K562 (cell line): Measurements from ENCODE around the gene FRMD3. TPM values are rescaled to one million over a fixed set of nuclear protein-coding genes. Genes with fewer than 3 reads are reported as not detected.

Source experiments
- ATAC-seq: fragments of 200-7000 bp; cut with Tn5 transposase; 3 replicates; pipeline ENCODE4 v1.9.1; 2020; ENCODE audit warnings: moderate library complexity
- BruUV-seq: library from RNA; stranded (reverse); fragments of 400-500 nt; replicated peaks from 2 replicates; lab custom pipeline; 2021; lab: Mats Ljungman, UMichigan
- CTCF ChIA-PET: fragments of 300-600 bp; formaldehyde crosslinking; extraction: SDS; loops from one replicate; lab custom pipeline; 2021; ENCODE audit warnings: low intra/inter-chr PET ratio; lab: Yijun Ruan, JAX
- POLR2A ChIA-PET: fragments of 300-600, 350-650 bp; sonication (Branson Sonifier 250); formaldehyde crosslinking; extraction: SDS; loops from one replicate; lab custom pipeline; 2021; ENCODE audit warnings: antibody characterized with exemption, inconsistent platforms; lab: Yijun Ruan, JAX
- DNase-seq, 4 experiments: peaks; one replicate each; pipeline versions ENCODE4 v3.0.0 to v3.0.0-alpha.2; 2011 to 2018; ENCODE audit warnings: low spot score in 3 of 4, mixed read lengths in 3 of 4; ENCODE audit errors: extremely low read depth in 1 of 4
- FAIRE-seq: peaks from 2 replicates; lab custom pipeline; 2011; peaks lifted over from hg19 to GRCh38; lab: Jason Lieb, UNC
- H2AFZ ChIP-seq: 2 replicates; pipeline ENCODE4 v1.6.0; 2011; ENCODE audit warnings: low read depth, low read length, control low read depth, inconsistent platforms
- H3K27ac ChIP-seq: fragments of 200-600 bp; 3 replicates; pipeline ENCODE4 v1.8.0; 2011; ENCODE audit warnings: low read depth, mild to moderate bottlenecking, control low read depth, inconsistent platforms, low read length, moderate library complexity, mixed read lengths; ENCODE audit errors: extremely low read depth
- H3K27me3 ChIP-seq, 2 experiments: fragments of 300-600 bp in 1 of 2; 2 replicates in 1 of 2; 3 replicates in 1 of 2; pipeline versions ENCODE4 v1.6.0 to v1.8.0; 2011; ENCODE audit warnings: inconsistent platforms in 2 of 2, low read length in 2 of 2, mild to moderate bottlenecking in 1 of 2, mixed read lengths in 1 of 2, moderate library complexity in 1 of 2; ENCODE audit not compliant: control insufficient read depth in 2 of 2, insufficient read depth in 2 of 2
- H3K36me3 ChIP-seq: fragments of 300-600 bp; 3 replicates; pipeline ENCODE4 v1.8.0; 2011; ENCODE audit warnings: mild to moderate bottlenecking, low read length, inconsistent platforms; ENCODE audit not compliant: control insufficient read depth, insufficient read depth
- H3K4me1 ChIP-seq, 2 experiments: fragments of 200-600 bp in 1 of 2; replicated peaks in 1 of 2; 2 replicates in 1 of 2; 3 replicates in 1 of 2; pipeline versions ENCODE4 v1.5.1 to v1.8.0; 2011; ENCODE audit warnings: inconsistent platforms in 2 of 2, low read length in 2 of 2, mild to moderate bottlenecking in 1 of 2, mixed read lengths in 1 of 2, moderate library complexity in 1 of 2; ENCODE audit not compliant: control insufficient read depth in 2 of 2, insufficient read depth in 2 of 2
- H3K4me2 ChIP-seq: 2 replicates; pipeline ENCODE4 v1.6.1; 2011; ENCODE audit warnings: low read length, control low read depth, inconsistent platforms, mixed read lengths; ENCODE audit not compliant: insufficient read depth
- H3K4me3 ChIP-seq: fragments of 200-600 bp; sonication (generic), shearing (Covaris generic); 2 replicates; pipeline ENCODE4 v1.5.1; 2016; ENCODE audit warnings: control low read depth, inconsistent platforms
- H3K79me2 ChIP-seq: fragments of 200-600 bp; 3 replicates; pipeline ENCODE4 v1.8.0; 2011; ENCODE audit warnings: low read length, inconsistent platforms; ENCODE audit not compliant: control insufficient read depth, insufficient read depth
- H3K9ac ChIP-seq, 2 experiments: 2 replicates each; pipeline versions ENCODE4 v1.6.0 to v1.6.1; 2011; ENCODE audit warnings: low read depth in 2 of 2, low read length in 2 of 2, control low read depth in 1 of 2, inconsistent platforms in 1 of 2, mild to moderate bottlenecking in 1 of 2, mixed read lengths in 1 of 2; ENCODE audit not compliant: insufficient read depth in 1 of 2
- H3K9me1 ChIP-seq: one replicate; pipeline ENCODE4 v1.6.0; 2011; ENCODE audit warnings: inconsistent platforms, mild to moderate bottlenecking, low read length, moderate library complexity; ENCODE audit not compliant: control insufficient read depth, insufficient read depth
- H3K9me3 ChIP-seq: replicated peaks from 2 replicates; pipeline ENCODE4 v1.5.1; 2011; ENCODE audit warnings: low read depth, low read length, inconsistent platforms; ENCODE audit not compliant: control insufficient read depth, insufficient read depth
- H4K20me1 ChIP-seq: replicated peaks from 2 replicates; pipeline ENCODE4 v1.6.1; 2011; ENCODE audit warnings: low read length, inconsistent platforms, mixed read lengths; ENCODE audit not compliant: control insufficient read depth, insufficient read depth
- FOXM1 ChIP-seq, 2 experiments: fragments of 450-650 bp in 1 of 2; sonication (generic) in 1 of 2; formaldehyde crosslinking in 1 of 2; IDR thresholded peaks; 2 replicates each; pipeline versions ENCODE4 v1.6.1 to v1.9.0; 2017 to 2022; ENCODE audit warnings: low read depth in 2 of 2, mild to moderate bottlenecking in 2 of 2, missing genetic modification reagents in 1 of 2, moderate library complexity in 1 of 2
- HIVEP1 ChIP-seq: fragments of 250-450 bp; sonication (Bioruptor Pico); IDR thresholded peaks from 2 replicates; pipeline ENCODE4 v1.4.0; 2020; ENCODE audit warnings: mild to moderate bottlenecking
- KLF13 ChIP-seq: fragments of 450-650 bp; IDR thresholded peaks from 2 replicates; pipeline ENCODE4 v1.6.1; 2016; ENCODE audit warnings: missing genetic modification characterization, low read depth, mild to moderate bottlenecking, missing compliant biosample characterization, moderate library complexity, borderline replicate concordance
- LCOR ChIP-seq: sonication (generic); formaldehyde crosslinking; IDR thresholded peaks from 2 replicates; pipeline ENCODE4 v1.8.0; 2022; ENCODE audit warnings: mild to moderate bottlenecking, missing genetic modification reagents
- MAFF ChIP-seq: IDR thresholded peaks from 2 replicates; pipeline ENCODE4 v1.6.1; 2012; ENCODE audit warnings: low read length, improper control_type of control experiment
- MGA ChIP-seq: fragments of 450-650 bp; IDR thresholded peaks from 2 replicates; pipeline ENCODE4 v1.6.1; 2016; ENCODE audit warnings: mild to moderate bottlenecking, moderate library complexity
- MLLT1 ChIP-seq, 2 experiments: fragments of 450-650 bp; IDR thresholded peaks; 2 replicates each; pipeline ENCODE4 v1.6.1; 2016
- POLR2G ChIP-seq: fragments of 200-400 bp; formaldehyde crosslinking; IDR thresholded peaks from 2 replicates; pipeline ENCODE4 v1.6.1; 2017; ENCODE audit warnings: low read depth, mild to moderate bottlenecking, antibody characterized with exemption, low read length, moderate library complexity
- RBM34 ChIP-seq: fragments of 200-400 bp; formaldehyde crosslinking; IDR thresholded peaks from 2 replicates; pipeline ENCODE4 v1.6.1; 2018; ENCODE audit warnings: low read length, borderline replicate concordance; ENCODE audit not compliant: insufficient read depth
- WGBS: fragments of 100-300 bp; shearing (Covaris generic); methylation state at CpG from one replicate; pipeline ENCODE4 v1.1.6; 2016; ENCODE audit warnings: low coverage, mixed read lengths; ENCODE audit not compliant: insufficient coverage; ENCODE audit errors: missing lambda C conversion rate; 5-methylcytosine and 5-hydroxymethylcytosine counted together
- in situ Hi-C: fragments of 300-500 bp; cut with MboI; formaldehyde crosslinking; loops from 4 replicates; pipeline ENCODE4 v1.15.0; 2018; ENCODE audit warnings: inconsistent platforms, mixed read lengths
- intact Hi-C: fragments of 100-400 bp; cut with micrococcal nuclease; formaldehyde crosslinking; loops from 2 replicates; pipeline ENCODE4 v1.14.2; 2022
- polyA plus RNA-seq, 8 experiments: library from polyadenylated mRNA; depleted of rRNA in 4 of 8; stranded (reverse) in 5 of 8; unstranded in 3 of 8; fragments of >200 nt; fragmentation: Nextera tagmentation in 2 of 8; fragmentation: Illumina TruSeq in 1 of 8; extraction: Ambion mirVana in 2 of 8; extraction: Trizol in 1 of 8; gene quantifications; 2 replicates each; pipeline versions ENCODE4 v1.2.1 to v1.2.3, GENCODE V29; 2011 to 2014; ENCODE audit warnings: inconsistent platforms in 1 of 8, missing spikeins in 1 of 8
- total RNA-seq, 7 experiments: library from RNA; depleted of rRNA in 6 of 7; stranded (reverse); fragments of >200 nt in 6 of 7; fragmentation: Illumina TruSeq in 2 of 7; extraction: Trizol in 2 of 7; gene quantifications; 2 replicates each; pipeline versions ENCODE4 v1.2.1 to v1.2.3, GENCODE V29; 2011 to 2021; ENCODE audit warnings: low replicate concordance in 1 of 7

FRMD3 gene
- total and polyA plus RNA-seq, 9 of the 15 experiments (the other 6 are each of a cell fraction or from before 2014, with no cell fraction given), result 0.09 to 0.51 (median 0.21) TPM

GRCh38 chr9:83511051-83511450, 27.1 kb downstream of the FRMD3 start:
- Histone ChIP-seq H3K27me3 (no peaks in the 10 kb centered on the region), H3K27ac (no peak overlapping the region), H3K9me3 (no peaks in the 10 kb centered on the region), H3K36me3 (no peaks in the 10 kb centered on the region), H3K9ac (no peak overlapping the region), H3K4me3 (no peak overlapping the region), H2AFZ (no peak overlapping the region), H3K9me1 (no peaks in the 10 kb centered on the region), H3K4me2 (no peak overlapping the region), H3K79me2 (no peaks in the 10 kb centered on the region), H4K20me1 (no peaks in the 10 kb centered on the region), H3K4me1 (no peaks in the 10 kb centered on the region)
- intact Hi-C loops, result no loop called here
- ATAC-seq (no peak), FAIRE-seq (no peak), DNase-seq (no peak)
- no TSS peak for BruUV-seq
- WGBS, result 0% methylated on average over 1 of the region's 1 CpG
- in situ Hi-C loops, result no loop called here
- TF ChIP-seq RBM34 (no peak), POLR2G (no peak), KLF13 (no peak), MAFF (no peak), FOXM1 (IDR thresholded peaks at IDR 0.05; ENCODE audit: low read depth) (no peak), FOXM1 (CRISPR knock-in tag; IDR thresholded peaks at IDR 0.05; ENCODE audit: low read depth) (no peak), HIVEP1 (no peak), MGA (no peak), LCOR (no peak), MLLT1 (IDR thresholded peaks at IDR 0.05) (no peak)
- CTCF ChIA-PET, result no interaction called here
- POLR2A ChIA-PET, result no interaction called here
